ENCODE data around the gene POLR3E. TPM values are rescaled to one million over a fixed set of nuclear protein-coding genes. Genes with fewer than 3 reads are reported as not detected.

The POLR3E gene
- total and polyA plus RNA-seq, 4 donors, result 13.1 to 36.7 (median 30.6) TPM

GRCh38 chr16:22264786-22265185, 32.4 kb upstream of the POLR3E start:
- Histone ChIP-seq H3K4me1 (ENCODE audit: control insufficient read depth in 1 of 2, insufficient read depth in 2 of 2, low read length in 2 of 2) (no peaks in the 10 kb centered on the region), H3K27ac (ENCODE audit: low read depth in 1 of 2, low read length in 2 of 2) (no peak overlapping the region), H3K36me3 (ENCODE audit: control insufficient read depth in 1 of 2, insufficient read depth in 2 of 2, low read length in 1 of 2) (peaks cover 3 to 6% of the 10 kb centered on the region in 2 donors), H3K27me3 (ENCODE audit: control insufficient read depth in 1 of 2, insufficient read depth in 2 of 2, low read length in 1 of 2) (no peaks in the 10 kb centered on the region), H3K4me3 (ENCODE audit: low read length in 2 of 2) (no peak overlapping the region), H3K9me3 (ENCODE audit: control insufficient read depth, low read length) (no peaks in the 10 kb centered on the region)
- 89 to 91% methylated on average over 7 of the region's 7 CpGs for WGBS, 2 donors
- ATAC-seq (ENCODE audit: low FRiP score) (no peak), DNase-seq (no peak)
- intact Hi-C loops (cut with DNase I), result no loop called here

- Histone ChIP-seq H3K27ac (ENCODE audit: low read depth in 1 of 2, low read length in 2 of 2) (no peak overlapping the region), H3K9me3 (ENCODE audit: control insufficient read depth, low read length) (no peaks in the 10 kb centered on the region), H3K36me3 (ENCODE audit: control insufficient read depth in 1 of 2, insufficient read depth in 2 of 2, low read length in 1 of 2) (peaks cover 3 to 6% of the 10 kb centered on the region in 2 donors), H3K4me1 (ENCODE audit: control insufficient read depth in 1 of 2, insufficient read depth in 2 of 2, low read length in 2 of 2) (no peaks in the 10 kb centered on the region), H3K4me3 (ENCODE audit: low read length in 2 of 2) (no peak overlapping the region), H3K27me3 (ENCODE audit: control insufficient read depth in 1 of 2, insufficient read depth in 2 of 2, low read length in 1 of 2) (no peaks in the 10 kb centered on the region)
- intact Hi-C loops (cut with DNase I), result no loop called here
- ATAC-seq (ENCODE audit: low FRiP score), result no peak
- no peak for DNase-seq
- 81 to 82% methylated on average over 5 of the region's 5 CpGs for WGBS, 2 donors
Observed at GRCh38 chr16:22265351-22265750, 31.9 kb upstream of the POLR3E start.

GRCh38 chr16:22266546-22266945, 30.7 kb upstream of the POLR3E start:
- WGBS, 2 donors, result 94 to 97% methylated on average over 19 of the region's 19 CpGs
- H3K36me3 ChIP-seq (ENCODE audit: control insufficient read depth in 1 of 2, insufficient read depth in 2 of 2, low read length in 1 of 2), result peaks cover 3% of the 10 kb centered on the region in 2 donors
- no peak overlapping the region for H3K27ac ChIP-seq (ENCODE audit: low read depth in 1 of 2, low read length in 2 of 2)
- H3K9me3 ChIP-seq (ENCODE audit: control insufficient read depth, low read length), result no peaks in the 10 kb centered on the region
- no peaks in the 10 kb centered on the region for H3K4me1 ChIP-seq (ENCODE audit: control insufficient read depth in 1 of 2, insufficient read depth in 2 of 2, low read length in 2 of 2)
- H3K27me3 ChIP-seq (ENCODE audit: control insufficient read depth in 1 of 2, insufficient read depth in 2 of 2, low read length in 1 of 2), result no peaks in the 10 kb centered on the region
- no peak for ATAC-seq (ENCODE audit: low FRiP score)
- no peak for DNase-seq
- no peak overlapping the region for H3K4me3 ChIP-seq (ENCODE audit: low read length in 2 of 2)
- intact Hi-C loops (cut with DNase I), result no loop called here

GRCh38 chr16:22267764-22268163, 29.4 kb upstream of the POLR3E start:
- no peak overlapping the region for H3K27ac ChIP-seq (ENCODE audit: low read depth in 1 of 2, low read length in 2 of 2)
- H3K4me1 ChIP-seq (ENCODE audit: control insufficient read depth in 1 of 2, insufficient read depth in 2 of 2, low read length in 2 of 2), result no peaks in the 10 kb centered on the region
- DNase-seq (no peak), ATAC-seq (ENCODE audit: low FRiP score) (no peak)
- 88 to 89% methylated on average over 8 of the region's 8 CpGs for WGBS, 2 donors
- H3K36me3 ChIP-seq (ENCODE audit: control insufficient read depth in 1 of 2, insufficient read depth in 2 of 2, low read length in 1 of 2), result peaks cover 3 to 4% of the 10 kb centered on the region in 2 donors
- H3K4me3 ChIP-seq (ENCODE audit: low read length in 2 of 2), result no peak overlapping the region
- intact Hi-C loops (cut with DNase I), result no loop called here
- H3K9me3 ChIP-seq (ENCODE audit: control insufficient read depth, low read length), result no peaks in the 10 kb centered on the region
- H3K27me3 ChIP-seq (ENCODE audit: control insufficient read depth in 1 of 2, insufficient read depth in 2 of 2, low read length in 1 of 2), result no peaks in the 10 kb centered on the region

GRCh38 chr16:22270525-22270924, 26.7 kb upstream of the POLR3E start:
- DNase-seq (no peak), ATAC-seq (ENCODE audit: low FRiP score) (no peak)
- H3K36me3 ChIP-seq (ENCODE audit: control insufficient read depth in 1 of 2, insufficient read depth in 2 of 2, low read length in 1 of 2), result peaks cover 2 to 3% of the 10 kb centered on the region in 2 donors
- H3K4me3 ChIP-seq (ENCODE audit: low read length in 2 of 2), result no peak overlapping the region
- no peak overlapping the region for H3K27ac ChIP-seq (ENCODE audit: low read depth in 1 of 2, low read length in 2 of 2)
- H3K9me3 ChIP-seq (ENCODE audit: control insufficient read depth, low read length), result no peaks in the 10 kb centered on the region
- intact Hi-C loops (cut with DNase I), result no loop called here
- no peaks in the 10 kb centered on the region for H3K27me3 ChIP-seq (ENCODE audit: control insufficient read depth in 1 of 2, insufficient read depth in 2 of 2, low read length in 1 of 2)
- no peaks in the 10 kb centered on the region for H3K4me1 ChIP-seq (ENCODE audit: control insufficient read depth in 1 of 2, insufficient read depth in 2 of 2, low read length in 2 of 2)
- WGBS, 2 donors, result 92 to 94% methylated on average over 3 of the region's 3 CpGs

- WGBS, 2 donors, result 56 to 67% methylated on average over 8 of the region's 8 CpGs
- intact Hi-C loops (cut with DNase I), result no loop called here
- Histone ChIP-seq H3K27ac (ENCODE audit: low read depth in 1 of 2, low read length in 2 of 2) (no peak overlapping the region), H3K9me3 (ENCODE audit: control insufficient read depth, low read length) (no peaks in the 10 kb centered on the region), H3K4me3 (ENCODE audit: low read length in 2 of 2) (no peak overlapping the region), H3K4me1 (ENCODE audit: control insufficient read depth in 1 of 2, insufficient read depth in 2 of 2, low read length in 2 of 2) (no peaks in the 10 kb centered on the region), H3K36me3 (ENCODE audit: control insufficient read depth in 1 of 2, insufficient read depth in 2 of 2, low read length in 1 of 2) (peaks cover 3% of the 10 kb centered on the region in 2 donors), H3K27me3 (ENCODE audit: control insufficient read depth in 1 of 2, insufficient read depth in 2 of 2, low read length in 1 of 2) (no peaks in the 10 kb centered on the region)
- ATAC-seq (ENCODE audit: low FRiP score), result no peak
- DNase-seq, result no peak
Observed at GRCh38 chr16:22272870-22273650, 24.1 kb upstream of the POLR3E start.

GRCh38 chr16:22274916-22275315, 22.3 kb upstream of the POLR3E start:
- H3K36me3 ChIP-seq (ENCODE audit: control insufficient read depth in 1 of 2, insufficient read depth in 2 of 2, low read length in 1 of 2), result peaks cover 3% of the 10 kb centered on the region in 2 donors
- intact Hi-C loops (cut with DNase I), result no loop called here
- H3K27ac ChIP-seq (ENCODE audit: low read depth in 1 of 2, low read length in 2 of 2), result no peak overlapping the region
- 100% methylated on average over 1 of the region's 1 CpG for WGBS, 2 donors
- H3K4me3 ChIP-seq (ENCODE audit: low read length in 2 of 2), result no peak overlapping the region
- no peaks in the 10 kb centered on the region for H3K9me3 ChIP-seq (ENCODE audit: control insufficient read depth, low read length)
- no peaks in the 10 kb centered on the region for H3K27me3 ChIP-seq (ENCODE audit: control insufficient read depth in 1 of 2, insufficient read depth in 2 of 2, low read length in 1 of 2)
- no peak for ATAC-seq (ENCODE audit: low FRiP score)
- DNase-seq, result peak in 1 of 2 donors; percentile 2
- H3K4me1 ChIP-seq (ENCODE audit: control insufficient read depth in 1 of 2, insufficient read depth in 2 of 2, low read length in 2 of 2), result no peaks in the 10 kb centered on the region

GRCh38 chr16:22278441-22279230, 18.6 kb upstream of the POLR3E start:
- no peaks in the 10 kb centered on the region for H3K4me1 ChIP-seq (ENCODE audit: control insufficient read depth in 1 of 2, insufficient read depth in 2 of 2, low read length in 2 of 2)
- H3K9me3 ChIP-seq (ENCODE audit: control insufficient read depth, low read length), result no peaks in the 10 kb centered on the region
- H3K27me3 ChIP-seq (ENCODE audit: control insufficient read depth in 1 of 2, insufficient read depth in 2 of 2, low read length in 1 of 2), result no peaks in the 10 kb centered on the region
- intact Hi-C loops (cut with DNase I), result no loop called here
- H3K36me3 ChIP-seq (ENCODE audit: control insufficient read depth in 1 of 2, insufficient read depth in 2 of 2, low read length in 1 of 2), result peaks cover 3 to 4% of the 10 kb centered on the region in 2 donors
- no peak for DNase-seq
- 79% methylated on average over 16 of the region's 16 CpGs for WGBS, 2 donors
- H3K4me3 ChIP-seq (ENCODE audit: low read length in 2 of 2), result no peak overlapping the region
- no peak for ATAC-seq (ENCODE audit: low FRiP score)
- no peak overlapping the region for H3K27ac ChIP-seq (ENCODE audit: low read depth in 1 of 2, low read length in 2 of 2)

Measured in aorta (tissue), 5 donors.